ENCODE data around the gene KIZ.

The KIZ gene

GRCh38 chr20:21184819-21185218 lies 58.9 kb downstream of the KIZ start:
- Histone ChIP-seq H3K4me3 (ENCODE audit: insufficient read depth, low read depth, low read length, poor library complexity, severe bottlenecking) (no peak overlapping the region), H3K27ac (ENCODE audit: insufficient read depth, low read length, poor library complexity, severe bottlenecking) (no peak overlapping the region), H3K27me3 (replicated peaks; ENCODE audit: control insufficient read depth, insufficient read depth, low read length, poor library complexity, severe bottlenecking) (no peaks in the 10 kb centered on the region), H3K4me1 (ENCODE audit: control insufficient read depth, insufficient read depth, low read length, poor library complexity, severe bottlenecking) (no peaks in the 10 kb centered on the region), H3K9me3 (ENCODE audit: control insufficient read depth, low read length) (no peaks in the 10 kb centered on the region), H3K36me3 (ENCODE audit: control insufficient read depth, insufficient read depth, low read length) (peaks cover 5% of the 10 kb centered on the region)
- no peak for DNase-seq

- Histone ChIP-seq H3K4me3 (ENCODE audit: insufficient read depth, low read depth, low read length, poor library complexity, severe bottlenecking) (no peak overlapping the region), H3K36me3 (ENCODE audit: control insufficient read depth, insufficient read depth, low read length) (peaks cover 5% of the 10 kb centered on the region), H3K27ac (ENCODE audit: insufficient read depth, low read length, poor library complexity, severe bottlenecking) (no peak overlapping the region), H3K9me3 (ENCODE audit: control insufficient read depth, low read length) (no peaks in the 10 kb centered on the region), H3K4me1 (ENCODE audit: control insufficient read depth, insufficient read depth, low read length, poor library complexity, severe bottlenecking) (no peaks in the 10 kb centered on the region), H3K27me3 (replicated peaks; ENCODE audit: control insufficient read depth, insufficient read depth, low read length, poor library complexity, severe bottlenecking) (no peaks in the 10 kb centered on the region)
- no peak for DNase-seq
Measured at GRCh38 chr20:21185849-21186248, 60.0 kb downstream of the KIZ start.

GRCh38 chr20:21189761-21190523 lies 64.1 kb downstream of the KIZ start:
- no peak overlapping the region for H3K27ac ChIP-seq (ENCODE audit: insufficient read depth, low read length, poor library complexity, severe bottlenecking)
- peaks cover 5% of the 10 kb centered on the region for H3K36me3 ChIP-seq (ENCODE audit: control insufficient read depth, insufficient read depth, low read length)
- no peaks in the 10 kb centered on the region for H3K9me3 ChIP-seq (ENCODE audit: control insufficient read depth, low read length)
- no peak overlapping the region for H3K4me3 ChIP-seq (ENCODE audit: insufficient read depth, low read depth, low read length, poor library complexity, severe bottlenecking)
- H3K27me3 ChIP-seq (replicated peaks; ENCODE audit: control insufficient read depth, insufficient read depth, low read length, poor library complexity, severe bottlenecking) = no peaks in the 10 kb centered on the region
- no peak for DNase-seq
- H3K4me1 ChIP-seq (ENCODE audit: control insufficient read depth, insufficient read depth, low read length, poor library complexity, severe bottlenecking) = no peaks in the 10 kb centered on the region

- peaks cover 5% of the 10 kb centered on the region for H3K36me3 ChIP-seq (ENCODE audit: control insufficient read depth, insufficient read depth, low read length)
- H3K27me3 ChIP-seq (replicated peaks; ENCODE audit: control insufficient read depth, insufficient read depth, low read length, poor library complexity, severe bottlenecking) = no peaks in the 10 kb centered on the region
- no peak overlapping the region for H3K27ac ChIP-seq (ENCODE audit: insufficient read depth, low read length, poor library complexity, severe bottlenecking)
- no peaks in the 10 kb centered on the region for H3K9me3 ChIP-seq (ENCODE audit: control insufficient read depth, low read length)
- no peak for DNase-seq
- H3K4me1 ChIP-seq (ENCODE audit: control insufficient read depth, insufficient read depth, low read length, poor library complexity, severe bottlenecking) = no peaks in the 10 kb centered on the region
- H3K4me3 ChIP-seq (ENCODE audit: insufficient read depth, low read depth, low read length, poor library complexity, severe bottlenecking) = no peak overlapping the region
Measured at GRCh38 chr20:21190869-21191268, 65.0 kb downstream of the KIZ start.

GRCh38 chr20:21191839-21192238 lies 66.0 kb downstream of the KIZ start:
- Histone ChIP-seq H3K4me3 (ENCODE audit: insufficient read depth, low read depth, low read length, poor library complexity, severe bottlenecking) (no peak overlapping the region), H3K36me3 (ENCODE audit: control insufficient read depth, insufficient read depth, low read length) (peaks cover 5% of the 10 kb centered on the region), H3K27ac (ENCODE audit: insufficient read depth, low read length, poor library complexity, severe bottlenecking) (no peak overlapping the region), H3K27me3 (replicated peaks; ENCODE audit: control insufficient read depth, insufficient read depth, low read length, poor library complexity, severe bottlenecking) (no peaks in the 10 kb centered on the region), H3K4me1 (ENCODE audit: control insufficient read depth, insufficient read depth, low read length, poor library complexity, severe bottlenecking) (no peaks in the 10 kb centered on the region), H3K9me3 (ENCODE audit: control insufficient read depth, low read length) (no peaks in the 10 kb centered on the region)
- DNase-seq = no peak

- no peaks in the 10 kb centered on the region for H3K36me3 ChIP-seq (ENCODE audit: control insufficient read depth, insufficient read depth, low read length)
- DNase-seq = no peak
- no peaks in the 10 kb centered on the region for H3K9me3 ChIP-seq (ENCODE audit: control insufficient read depth, low read length)
- H3K27ac ChIP-seq (ENCODE audit: insufficient read depth, low read length, poor library complexity, severe bottlenecking) = no peak overlapping the region
- H3K4me1 ChIP-seq (ENCODE audit: control insufficient read depth, insufficient read depth, low read length, poor library complexity, severe bottlenecking) = no peaks in the 10 kb centered on the region
- no peak overlapping the region for H3K4me3 ChIP-seq (ENCODE audit: insufficient read depth, low read depth, low read length, poor library complexity, severe bottlenecking)
- no peaks in the 10 kb centered on the region for H3K27me3 ChIP-seq (replicated peaks; ENCODE audit: control insufficient read depth, insufficient read depth, low read length, poor library complexity, severe bottlenecking)
Measured at GRCh38 chr20:21202259-21202658, 76.4 kb downstream of the KIZ start.

GRCh38 chr20:21203088-21203656 lies 77.3 kb downstream of the KIZ start:
- no peak for DNase-seq
- Histone ChIP-seq H3K4me1 (ENCODE audit: control insufficient read depth, insufficient read depth, low read length, poor library complexity, severe bottlenecking) (no peaks in the 10 kb centered on the region), H3K4me3 (ENCODE audit: insufficient read depth, low read depth, low read length, poor library complexity, severe bottlenecking) (no peak overlapping the region), H3K27ac (ENCODE audit: insufficient read depth, low read length, poor library complexity, severe bottlenecking) (no peak overlapping the region), H3K36me3 (ENCODE audit: control insufficient read depth, insufficient read depth, low read length) (no peaks in the 10 kb centered on the region), H3K9me3 (ENCODE audit: control insufficient read depth, low read length) (no peaks in the 10 kb centered on the region), H3K27me3 (replicated peaks; ENCODE audit: control insufficient read depth, insufficient read depth, low read length, poor library complexity, severe bottlenecking) (no peaks in the 10 kb centered on the region)

- H3K4me3 ChIP-seq (ENCODE audit: insufficient read depth, low read depth, low read length, poor library complexity, severe bottlenecking) = no peak overlapping the region
Measured at GRCh38 chr20:21206584-21206983, 80.7 kb downstream of the KIZ start.

GRCh38 chr20:21208999-21209398 lies 83.1 kb downstream of the KIZ start:
- H3K9me3 ChIP-seq (ENCODE audit: control insufficient read depth, low read length) = no peaks in the 10 kb centered on the region
- peaks cover 4% of the 10 kb centered on the region for H3K36me3 ChIP-seq (ENCODE audit: control insufficient read depth, insufficient read depth, low read length)
- H3K4me3 ChIP-seq (ENCODE audit: insufficient read depth, low read depth, low read length, poor library complexity, severe bottlenecking) = no peak overlapping the region
- DNase-seq = no peak
- H3K27me3 ChIP-seq (replicated peaks; ENCODE audit: control insufficient read depth, insufficient read depth, low read length, poor library complexity, severe bottlenecking) = no peaks in the 10 kb centered on the region
- no peak overlapping the region for H3K27ac ChIP-seq (ENCODE audit: insufficient read depth, low read length, poor library complexity, severe bottlenecking)
- H3K4me1 ChIP-seq (ENCODE audit: control insufficient read depth, insufficient read depth, low read length, poor library complexity, severe bottlenecking) = no peaks in the 10 kb centered on the region

More at GRCh38 chr20:21206584-21206983, 80.7 kb downstream of the KIZ start:
- Histone ChIP-seq H3K27ac (ENCODE audit: insufficient read depth, low read length, poor library complexity, severe bottlenecking) (no peak overlapping the region), H3K36me3 (ENCODE audit: control insufficient read depth, insufficient read depth, low read length) (peaks cover 4% of the 10 kb centered on the region), H3K9me3 (ENCODE audit: control insufficient read depth, low read length) (no peaks in the 10 kb centered on the region), H3K4me1 (ENCODE audit: control insufficient read depth, insufficient read depth, low read length, poor library complexity, severe bottlenecking) (no peaks in the 10 kb centered on the region), H3K27me3 (replicated peaks; ENCODE audit: control insufficient read depth, insufficient read depth, low read length, poor library complexity, severe bottlenecking) (no peaks in the 10 kb centered on the region)
- no peak for DNase-seq

GRCh38 chr20:21209668-21210067 lies 83.8 kb downstream of the KIZ start:
- no peaks in the 10 kb centered on the region for H3K4me1 ChIP-seq (ENCODE audit: control insufficient read depth, insufficient read depth, low read length, poor library complexity, severe bottlenecking)
- no peak overlapping the region for H3K27ac ChIP-seq (ENCODE audit: insufficient read depth, low read length, poor library complexity, severe bottlenecking)
- H3K4me3 ChIP-seq (ENCODE audit: insufficient read depth, low read depth, low read length, poor library complexity, severe bottlenecking) = no peak overlapping the region
- H3K9me3 ChIP-seq (ENCODE audit: control insufficient read depth, low read length) = no peaks in the 10 kb centered on the region
- no peaks in the 10 kb centered on the region for H3K27me3 ChIP-seq (replicated peaks; ENCODE audit: control insufficient read depth, insufficient read depth, low read length, poor library complexity, severe bottlenecking)
- H3K36me3 ChIP-seq (ENCODE audit: control insufficient read depth, insufficient read depth, low read length) = peaks cover 4% of the 10 kb centered on the region
- DNase-seq = no peak
